Naive thymus-derived CD4-positive, alpha-beta T cell (primary cell): ENCODE results near the gene DDX20. TPM values are rescaled to one million over a fixed set of nuclear protein-coding genes. Genes with fewer than 3 reads are reported as not detected.
A peak's percentile ranks its signal among the peaks of the same experiment; 100 is the strongest.

ENCODE experiments used
- ATAC-seq: fragments of 150-1000 bp; cut with Tn5 transposase; 2 replicates; pipeline ENCODE4 v1.10.0; 2021; ENCODE audit warnings: mild to moderate bottlenecking, moderate library complexity
- CTCF ChIA-PET: fragments of 350-600 bp; sonication (Branson Sonifier 250); formaldehyde crosslinking; loops from one replicate; lab custom pipeline; 2021; ENCODE audit warnings: antibody characterized with exemption; lab: Charles Lee
- POLR2A ChIA-PET: fragments of 350-600 bp; sonication (Branson Sonifier 250); formaldehyde crosslinking; loops from one replicate; lab custom pipeline; 2021; ENCODE audit warnings: antibody characterized with exemption, inconsistent platforms; lab: Charles Lee
- DNase-seq, 9 donors: peaks; one replicate each; pipeline versions ENCODE4 v3.0.0 to v3.0.0-alpha.2; 2020 to 2022; ENCODE audit warnings: mixed read lengths in 1 of 9
- H3K27ac ChIP-seq: one replicate; pipeline ENCODE4 v1.7.0; 2013; ENCODE audit warnings: mild to moderate bottlenecking, low read depth, low read length, moderate library complexity
- H3K27me3 ChIP-seq, 2 donors: one replicate each; pipeline ENCODE4 v1.7.0; 2013; ENCODE audit warnings: low read length in 2 of 2, mild to moderate bottlenecking in 2 of 2, moderate library complexity in 2 of 2; ENCODE audit not compliant: control insufficient read depth in 2 of 2, insufficient read depth in 2 of 2
- H3K36me3 ChIP-seq, 3 experiments: 1 replicate in 2 of 3; 2 replicates in 1 of 3; pipeline ENCODE4 v1.7.0; 2013; ENCODE audit warnings: low read length in 3 of 3, mild to moderate bottlenecking in 3 of 3, moderate library complexity in 1 of 3; ENCODE audit not compliant: insufficient read depth in 3 of 3, control insufficient read depth in 2 of 3
- H3K4me1 ChIP-seq, 2 donors: one replicate each; pipeline ENCODE4 v1.7.0; 2013; ENCODE audit warnings: low read length in 2 of 2, mild to moderate bottlenecking in 2 of 2, moderate library complexity in 1 of 2; ENCODE audit not compliant: control insufficient read depth in 2 of 2, insufficient read depth in 2 of 2
- H3K4me3 ChIP-seq: 2 replicates; pipeline ENCODE4 v1.7.0; 2013; ENCODE audit warnings: mild to moderate bottlenecking, low read length
- H3K9me3 ChIP-seq, 3 experiments: 1 replicate in 2 of 3; 2 replicates in 1 of 3; pipeline ENCODE4 v1.7.0; 2013; ENCODE audit warnings: low read length in 3 of 3; ENCODE audit not compliant: control insufficient read depth in 2 of 3
- H3K27ac Mint-ChIP-seq, 9 donors: one replicate each; pipeline ENCODE4 v1.8.0; 2020 to 2022; ENCODE audit warnings: mixed read lengths in 9 of 9, mild to moderate bottlenecking in 8 of 9, moderate library complexity in 5 of 9, inconsistent platforms in 2 of 9
- H3K27me3 Mint-ChIP-seq, 5 donors: one replicate each; pipeline ENCODE4 v1.8.0; 2021 to 2022; ENCODE audit warnings: mixed read lengths in 5 of 5, mild to moderate bottlenecking in 1 of 5
- H3K36me3 Mint-ChIP-seq, 5 donors: one replicate each; pipeline ENCODE4 v1.8.0; 2020 to 2022; ENCODE audit warnings: mixed read lengths in 5 of 5, mild to moderate bottlenecking in 3 of 5, inconsistent platforms in 1 of 5
- H3K4me1 Mint-ChIP-seq, 7 donors: one replicate each; pipeline ENCODE4 v1.8.0; 2020 to 2022; ENCODE audit warnings: mixed read lengths in 7 of 7, mild to moderate bottlenecking in 3 of 7, inconsistent platforms in 1 of 7
- H3K4me3 Mint-ChIP-seq, 10 donors: one replicate each; pipeline ENCODE4 v1.8.0; 2020 to 2022; ENCODE audit warnings: mild to moderate bottlenecking in 10 of 10, mixed read lengths in 10 of 10, moderate library complexity in 6 of 10, inconsistent platforms in 2 of 10
- H3K9me3 Mint-ChIP-seq, 11 donors: one replicate each; pipeline ENCODE4 v1.8.0; 2020 to 2022; ENCODE audit warnings: mixed read lengths in 11 of 11, mild to moderate bottlenecking in 4 of 11, inconsistent platforms in 1 of 11, moderate library complexity in 1 of 11
- intact Hi-C, 2 donors: fragments of 100-400 bp; cut with micrococcal nuclease; formaldehyde crosslinking; loops; one replicate each; pipeline ENCODE4 v1.15.1; 2023
- polyA plus RNA-seq, 2 donors: library from polyadenylated mRNA; unstranded; fragments of 300-500 nt; fragmentation: Illumina TruSeq; gene quantifications; one replicate each; pipeline ENCODE4 v1.2.3, GENCODE V29; 2021
- total RNA-seq, 6 experiments: library from RNA in 5 of 6; stranded (reverse) in 5 of 6; gene quantifications; 1 replicate in 5 of 6; 2 replicates in 1 of 6; pipeline ENCODE4 v1.2.3 and lab custom pipeline; 2021 to 2026

Gene DDX20
- total and polyA plus RNA-seq, 7 experiments from 2014 or later = 11.6 to 27.0 (median 18.7) TPM

DNA sequence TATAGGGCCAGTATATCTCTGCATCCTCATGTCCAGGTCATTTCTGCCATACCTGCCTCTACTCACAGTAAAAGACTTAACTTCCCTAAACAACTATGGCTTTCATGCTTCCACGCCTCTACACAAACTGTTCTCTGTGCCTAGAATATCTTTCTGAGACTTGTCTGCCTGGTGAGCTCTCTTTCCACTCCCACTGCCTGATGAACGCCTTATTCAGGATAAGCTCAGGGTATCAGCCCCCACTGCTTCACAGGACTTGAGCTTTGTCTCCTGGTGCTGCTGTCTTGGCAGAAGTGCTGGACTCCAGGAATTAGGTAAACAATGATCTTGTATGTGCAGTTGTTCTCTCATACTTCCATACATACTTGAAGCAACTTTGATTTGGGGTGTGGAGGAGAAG, 4.8 kb upstream of the DDX20 start:
- DNase-seq (no peak), ATAC-seq (no peak)
- no peaks in the 10 kb centered on the region for H3K9me3 ChIP-seq
- Mint-ChIP-seq H3K4me1 (peaks cover 9 to 37% (median 12%) of the 10 kb centered on the region in 7 donors), H3K27me3 (peaks cover 0 to 2% (median 0%) of the 10 kb centered on the region in 5 donors), H3K36me3 (no peaks in the 10 kb centered on the region), H3K4me3 (no peak overlapping the region), H3K9me3 (peaks cover 0 to 8% (median 0%) of the 10 kb centered on the region in 11 donors), H3K27ac (peak overlapping the region in 2 of 9 donors; percentile 16 to 54)
- H3K36me3 ChIP-seq = peaks cover 0 to 3% (median 0%) of the 10 kb centered on the region in 3 experiments
- H3K4me3 ChIP-seq = no peak overlapping the region
- no peak overlapping the region for H3K27ac ChIP-seq
- no peaks in the 10 kb centered on the region for H3K27me3 ChIP-seq
- ChIA-PET CTCF (interaction anchor here (0.6 to 3.2 kb wide), 5 partner anchors 12 to 269 kb away, joined by 3 to 18 read pairs (median 4); partner anchors contain the start of gene INKA2), POLR2A (interaction anchor here (1.2 to 1.4 kb wide), 3 partner anchors 12 to 280 kb away, joined by 3 to 4 read pairs (median 4); partner anchors contain the start of gene INKA2)
- intact Hi-C loops = loop anchor here in 1 of 2 donors (10.0 kb wide), 1 partner anchor 876 kb away; the partner anchor contains the start of gene CD53
- H3K4me1 ChIP-seq = peaks cover 4 to 5% of the 10 kb centered on the region in 2 donors

DNA sequence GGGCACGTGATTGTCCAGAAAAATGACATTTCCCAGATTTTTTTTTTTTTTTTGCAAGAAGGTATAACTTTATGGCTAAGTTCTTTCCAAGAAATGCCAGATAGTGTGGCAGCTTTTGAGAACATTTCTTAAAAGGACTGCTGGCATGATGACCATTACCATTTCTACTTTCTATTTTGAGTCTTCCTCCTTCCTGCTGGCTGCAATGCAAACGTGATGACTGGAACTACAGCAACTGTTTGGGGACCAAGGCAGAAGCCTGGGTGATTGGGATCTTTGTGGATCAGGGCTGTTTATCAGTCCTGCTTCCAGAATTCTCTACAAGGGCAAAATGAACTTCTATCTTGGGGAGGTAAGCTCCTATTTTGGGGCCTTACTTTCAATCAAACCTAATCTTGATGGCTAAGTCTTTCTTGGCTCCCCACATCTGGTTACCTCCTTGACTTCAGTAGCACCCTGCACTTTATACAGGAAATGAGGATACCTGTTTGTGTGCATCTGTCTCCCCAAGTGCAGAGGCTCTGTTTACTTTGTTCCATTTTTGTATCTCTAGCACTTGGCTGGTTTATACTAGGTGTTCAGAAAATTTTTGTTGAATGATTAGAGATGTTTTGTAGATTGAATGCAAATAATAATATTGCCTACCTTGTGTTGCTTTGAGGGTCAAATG, 3.7 kb upstream of the DDX20 start:
- ChIA-PET CTCF (interaction anchor here (1.0 to 3.2 kb wide), 3 partner anchors 14 to 244 kb away, joined by 3 to 18 read pairs (median 9); no protein-coding TSS in a partner anchor), POLR2A (interaction anchor here (0.7 to 1.4 kb wide), 4 partner anchors 37 to 281 kb away, joined by 3 to 4 read pairs (median 4); no protein-coding TSS in a partner anchor)
- H3K27me3 ChIP-seq = no peaks in the 10 kb centered on the region
- peaks cover 4 to 12% of the 10 kb centered on the region in 2 donors for H3K4me1 ChIP-seq
- Mint-ChIP-seq H3K9me3 (peaks cover 0 to 8% (median 0%) of the 10 kb centered on the region in 11 donors), H3K27ac (peak overlapping the region in 1 of 9 donors; percentile 11), H3K4me1 (peaks cover 18 to 40% (median 20%) of the 10 kb centered on the region in 7 donors), H3K4me3 (no peak overlapping the region), H3K36me3 (no peaks in the 10 kb centered on the region), H3K27me3 (peaks cover 0 to 2% (median 0%) of the 10 kb centered on the region in 5 donors)
- no peak overlapping the region for H3K4me3 ChIP-seq
- DNase-seq (no peak), ATAC-seq (no peak)
- no peak overlapping the region for H3K27ac ChIP-seq
- H3K9me3 ChIP-seq = no peaks in the 10 kb centered on the region
- intact Hi-C loops = loop anchor here in 1 of 2 donors (10.0 kb wide), 1 partner anchor 877 kb away; the partner anchor contains the start of gene CD53
- peaks cover 0 to 4% (median 0%) of the 10 kb centered on the region in 3 experiments for H3K36me3 ChIP-seq

DNA sequence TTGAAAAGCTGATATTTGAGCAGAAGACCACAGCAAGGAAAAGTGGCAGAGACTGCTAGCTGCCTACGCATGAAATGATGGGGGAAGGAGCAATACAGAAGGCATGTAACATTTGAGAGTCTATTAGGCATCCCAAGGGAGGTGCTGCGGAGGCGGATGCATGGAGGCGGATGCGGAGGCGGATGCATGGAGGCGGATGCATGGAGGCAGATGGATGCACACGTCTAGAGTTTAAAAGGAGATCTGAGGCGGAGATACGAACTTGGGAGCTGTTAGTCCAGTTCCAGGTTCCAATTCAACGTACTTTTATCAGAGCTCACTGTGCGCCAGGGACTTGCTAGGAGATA, 744 bp upstream of the DDX20 start:
- peaks cover 24 to 49% (median 39%) of the 10 kb centered on the region in 7 donors for H3K4me1 Mint-ChIP-seq
- peaks cover 0 to 10% (median 7%) of the 10 kb centered on the region in 3 experiments for H3K36me3 ChIP-seq
- no peaks in the 10 kb centered on the region for H3K27me3 ChIP-seq
- DNase-seq (peak in 2 of 9 donors; percentile 35 to 55), ATAC-seq (no peak)
- peaks cover 4 to 18% of the 10 kb centered on the region in 2 donors for H3K4me1 ChIP-seq
- peaks cover 0 to 13% (median 1%) of the 10 kb centered on the region in 5 donors for H3K36me3 Mint-ChIP-seq
- peak overlapping the region; percentile 87 for H3K4me3 ChIP-seq
- peaks cover 0 to 2% (median 0%) of the 10 kb centered on the region in 5 donors for H3K27me3 Mint-ChIP-seq
- intact Hi-C loops = loop anchor here (1.0 to 10.0 kb wide), 23 partner anchors 14 to 1723 kb away; partner anchors contain the start of genes ATP5PB (in 2 of the 2), INKA2 (in 2 of the 2), LRIF1 (in 2 of the 2) and WDR77 (in 2 of the 2)
- peak overlapping the region; percentile 92 for H3K27ac ChIP-seq
- H3K4me3 Mint-ChIP-seq = peak overlapping the region; percentile 86 to 100 (median 94)
- no peaks in the 10 kb centered on the region for H3K9me3 ChIP-seq
- peaks cover 0 to 8% (median 0%) of the 10 kb centered on the region in 11 donors for H3K9me3 Mint-ChIP-seq
- H3K27ac Mint-ChIP-seq = peak overlapping the region; percentile 94 to 99 (median 98)
- CTCF ChIA-PET = interaction anchor here (0.7 to 1.8 kb wide), 17 partner anchors 11 to 614 kb away, joined by 3 to 10 read pairs (median 3); partner anchors contain the start of gene INKA2
- POLR2A ChIA-PET = interaction anchor here (0.6 to 2.6 kb wide), 19 partner anchors 13 to 307 kb away, joined by 3 to 16 read pairs (median 3); no protein-coding TSS in a partner anchor

DNA sequence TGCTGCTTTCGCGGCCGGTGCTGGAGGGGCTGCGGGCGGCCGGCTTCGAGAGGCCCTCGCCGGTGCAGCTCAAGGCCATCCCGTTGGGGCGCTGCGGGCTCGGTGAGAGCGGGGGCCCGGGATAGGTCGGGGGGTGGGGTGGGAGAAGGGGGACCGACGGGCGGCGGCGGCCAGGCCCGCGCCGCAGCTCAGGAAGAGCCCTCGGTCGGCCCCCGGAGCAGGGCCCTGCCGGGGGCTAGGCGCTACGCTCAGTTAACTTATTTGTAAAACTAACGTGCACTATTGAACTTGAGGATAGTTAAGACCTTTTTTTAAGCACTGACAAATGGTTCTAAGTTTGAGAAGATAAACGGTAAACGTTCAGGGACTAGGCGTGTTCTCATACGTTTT, 418 bp downstream of the DDX20 start:
- peak overlapping the region; percentile 87 for H3K4me3 ChIP-seq
- ATAC-seq = peak; percentile 5
- peak overlapping the region; percentile 92 for H3K27ac ChIP-seq

DNA sequence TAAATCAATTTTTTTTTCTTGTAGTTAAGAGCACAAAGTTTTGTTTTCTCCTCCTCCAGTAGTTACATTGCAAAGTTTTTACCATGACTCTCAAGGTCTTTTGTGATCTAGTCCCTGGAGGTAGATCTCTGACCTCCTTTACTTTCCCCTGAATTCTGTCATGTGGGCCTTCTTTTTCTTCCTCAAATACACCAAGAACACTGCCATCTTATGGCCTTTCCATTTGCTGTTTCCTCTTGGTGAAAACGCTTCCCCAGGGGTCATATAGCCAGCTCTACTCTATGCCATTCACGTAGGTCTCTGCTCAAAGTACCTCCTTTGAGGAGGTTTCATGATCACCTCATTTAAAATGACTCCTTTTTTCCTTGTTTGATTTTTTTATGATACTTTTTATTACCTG, 2.7 kb downstream of the DDX20 start:
- no peak for DNase-seq
- no peak overlapping the region for H3K27ac ChIP-seq
- H3K9me3 ChIP-seq = no peaks in the 10 kb centered on the region
- Mint-ChIP-seq H3K36me3 (peaks cover 12 to 36% (median 15%) of the 10 kb centered on the region in 5 donors), H3K27me3 (peaks cover 0 to 2% (median 0%) of the 10 kb centered on the region in 5 donors), H3K4me3 (peak overlapping the region in 7 of 10 donors; percentile 29 to 90 (median 52)), H3K9me3 (peaks cover 0 to 8% (median 0%) of the 10 kb centered on the region in 11 donors), H3K4me1 (peaks cover 18 to 49% (median 39%) of the 10 kb centered on the region in 7 donors), H3K27ac (peak overlapping the region in 5 of 9 donors; percentile 5 to 78 (median 65))
- ChIA-PET CTCF (no interaction called here), POLR2A (no interaction called here)
- H3K4me1 ChIP-seq = peaks cover 4 to 23% of the 10 kb centered on the region in 2 donors
- intact Hi-C loops = loop anchor here (5.0 to 10.0 kb wide), 9 partner anchors 96 to 1726 kb away; partner anchors contain the start of genes CD53 (in 1 of the 2), CHI3L2 (in 1 of the 2), DENND2D (in 1 of the 2) and LRIF1 (in 1 of the 2)
- no peak overlapping the region for H3K4me3 ChIP-seq
- ATAC-seq = no peak
- no peaks in the 10 kb centered on the region for H3K27me3 ChIP-seq
- H3K36me3 ChIP-seq = peaks cover 0 to 32% (median 23%) of the 10 kb centered on the region in 3 experiments

More for the DNA sequence above, 418 bp downstream of the DDX20 start:
- Histone ChIP-seq H3K9me3 (no peaks in the 10 kb centered on the region), H3K27me3 (no peaks in the 10 kb centered on the region), H3K4me1 (peaks cover 4 to 22% of the 10 kb centered on the region in 2 donors), H3K36me3 (peaks cover 0 to 20% (median 17%) of the 10 kb centered on the region in 3 experiments)
- CTCF ChIA-PET = interaction anchor here (1.0 to 1.8 kb wide), 7 partner anchors 10 to 279 kb away, joined by 3 to 6 read pairs (median 4); no protein-coding TSS in a partner anchor
- peak overlapping the region; percentile 86 to 100 (median 94) for H3K4me3 Mint-ChIP-seq
- peaks cover 24 to 49% (median 39%) of the 10 kb centered on the region in 7 donors for H3K4me1 Mint-ChIP-seq
- H3K9me3 Mint-ChIP-seq = peaks cover 0 to 8% (median 0%) of the 10 kb centered on the region in 11 donors
- POLR2A ChIA-PET = interaction anchor here (0.6 to 2.6 kb wide), 6 partner anchors 11 to 284 kb away, joined by 3 to 16 read pairs (median 4); no protein-coding TSS in a partner anchor
- peaks cover 0 to 2% (median 0%) of the 10 kb centered on the region in 5 donors for H3K27me3 Mint-ChIP-seq
- intact Hi-C loops = loop anchor here (5.0 to 10.0 kb wide), 9 partner anchors 94 to 1724 kb away; partner anchors contain the start of genes CD53 (in 1 of the 2), CHI3L2 (in 1 of the 2), DENND2D (in 1 of the 2) and LRIF1 (in 1 of the 2)
- H3K36me3 Mint-ChIP-seq = peaks cover 0 to 21% (median 9%) of the 10 kb centered on the region in 5 donors
- H3K27ac Mint-ChIP-seq = peak overlapping the region; percentile 77 to 99 (median 98)
- no peak for DNase-seq

DNA sequence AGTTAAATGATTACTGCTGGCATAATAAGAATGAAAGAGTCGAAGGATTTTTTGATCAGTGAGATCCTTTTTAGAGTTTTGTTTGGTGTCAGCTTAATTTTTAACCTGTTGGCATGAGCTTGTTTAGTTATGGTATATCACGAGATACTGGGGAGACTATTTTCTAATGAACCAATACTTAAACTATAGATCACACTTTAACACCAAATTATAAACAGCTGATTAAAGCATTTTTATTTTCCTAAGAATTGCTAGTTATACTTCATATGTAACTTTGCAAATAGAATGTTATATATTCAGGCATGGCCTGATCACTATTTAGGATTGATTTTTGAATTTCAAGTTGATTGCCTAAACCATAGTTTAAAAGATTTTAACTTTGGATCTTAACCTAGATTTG, 6.0 kb downstream of the DDX20 start:
- peaks cover 0 to 58% (median 26%) of the 10 kb centered on the region in 3 experiments for H3K36me3 ChIP-seq
- POLR2A ChIA-PET = no interaction called here
- Mint-ChIP-seq H3K4me1 (peaks cover 8 to 29% (median 25%) of the 10 kb centered on the region in 7 donors), H3K9me3 (no peaks in the 10 kb centered on the region), H3K27ac (peak overlapping the region in 4 of 9 donors; percentile 4 to 42 (median 16)), H3K36me3 (peaks cover 12 to 61% (median 17%) of the 10 kb centered on the region in 5 donors), H3K27me3 (no peaks in the 10 kb centered on the region), H3K4me3 (no peak overlapping the region)
- no peak overlapping the region for H3K27ac ChIP-seq
- peaks cover 0 to 14% of the 10 kb centered on the region in 2 donors for H3K4me1 ChIP-seq
- intact Hi-C loops = no loop called here
- H3K27me3 ChIP-seq = no peaks in the 10 kb centered on the region
- H3K9me3 ChIP-seq = no peaks in the 10 kb centered on the region
- DNase-seq = no peak
- ATAC-seq = no peak
- CTCF ChIA-PET = interaction anchor here (1.3 to 2.1 kb wide), 2 partner anchors 47 to 255 kb away, joined by 5 to 8 read pairs; no protein-coding TSS in a partner anchor
- no peak overlapping the region for H3K4me3 ChIP-seq
